ENCODE results near the gene ITFG1.
"Not testable (repeated sequence)": the region's sequence is repeated elsewhere in the genome, so short reads cannot be mapped to it uniquely, and the experiment has no call there.

ITFG1 gene

DNA sequence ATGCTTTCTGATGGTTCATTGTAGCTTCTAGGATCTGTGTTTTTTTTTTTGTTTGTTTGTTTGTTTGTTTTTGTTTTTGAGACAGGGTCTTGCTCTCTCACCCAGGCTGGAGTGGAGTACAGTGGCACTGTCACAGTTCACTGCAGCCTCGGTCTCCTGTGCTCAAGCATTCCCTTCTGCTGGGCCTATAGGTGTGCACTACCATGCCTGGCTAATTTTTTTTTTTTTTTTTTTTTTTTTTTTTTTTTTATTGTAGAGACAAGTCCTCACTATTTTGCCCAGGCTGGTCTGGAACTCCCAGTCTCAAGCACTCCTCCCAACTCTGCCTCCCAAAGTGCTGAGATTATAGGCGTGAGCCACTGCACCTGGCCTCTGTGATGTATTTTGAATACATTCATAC is 12.1 kb upstream of the ITFG1 start:
- not testable (repeated sequence) for DNase-seq

DNA sequence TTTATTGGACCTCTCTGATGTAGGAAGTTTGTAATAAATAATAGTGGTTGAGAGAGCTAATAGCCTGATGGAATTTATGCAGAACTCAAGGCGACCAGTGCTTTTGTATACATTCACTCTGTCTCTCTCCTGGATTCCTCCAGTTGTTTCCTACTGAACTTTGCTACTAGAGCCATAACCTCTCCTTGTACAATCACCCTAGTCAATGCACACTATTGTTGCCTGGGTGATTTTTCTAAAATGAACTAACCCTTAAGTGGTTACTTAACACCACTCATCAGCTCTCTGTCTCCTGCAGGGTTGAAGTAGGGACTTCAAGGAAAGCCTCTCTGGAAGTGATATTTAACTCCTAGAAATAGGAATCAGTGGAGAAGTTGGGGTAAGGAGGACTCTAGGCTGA is 9.9 kb upstream of the ITFG1 start:
- no peak for DNase-seq

DNA sequence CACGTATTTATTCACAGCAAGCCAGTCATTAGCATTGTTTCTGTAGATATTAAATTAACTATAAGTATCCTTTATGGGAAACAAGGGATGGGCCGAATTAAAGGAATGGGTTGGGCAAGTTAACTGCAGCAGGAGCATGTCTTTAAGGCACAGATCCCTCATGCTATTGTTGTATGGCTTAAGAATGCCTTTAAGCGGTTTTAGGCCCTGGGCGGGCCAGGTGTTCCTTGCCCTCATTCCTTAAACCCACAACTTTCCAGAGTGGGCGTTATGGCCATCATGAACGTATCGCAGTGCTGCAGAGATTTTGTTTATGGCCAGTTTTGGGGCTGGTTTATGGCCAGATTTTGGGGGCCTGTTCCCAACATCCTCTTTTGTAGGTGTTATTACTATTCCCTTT is 9.3 kb upstream of the ITFG1 start:
- DNase-seq: no peak

DNA sequence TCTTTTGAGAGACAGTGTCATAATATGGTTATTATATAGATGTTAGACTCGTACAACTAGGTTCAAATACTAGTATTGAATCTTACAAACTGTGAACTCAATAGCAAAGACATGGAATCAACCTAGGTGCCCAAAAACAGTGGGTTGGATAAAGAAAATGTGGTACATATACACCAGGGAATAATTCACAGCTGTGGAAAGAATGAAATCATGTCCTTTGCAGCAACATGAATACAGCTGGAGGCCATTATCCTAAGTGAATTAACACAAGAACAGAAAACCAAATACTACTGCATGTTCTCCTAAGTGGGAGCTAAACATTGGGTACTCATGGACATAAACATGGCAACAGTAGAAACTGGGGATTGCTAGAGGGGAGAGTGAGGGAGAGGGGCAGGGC is 8.4 kb upstream of the ITFG1 start:
- DNase-seq: no peak

DNA sequence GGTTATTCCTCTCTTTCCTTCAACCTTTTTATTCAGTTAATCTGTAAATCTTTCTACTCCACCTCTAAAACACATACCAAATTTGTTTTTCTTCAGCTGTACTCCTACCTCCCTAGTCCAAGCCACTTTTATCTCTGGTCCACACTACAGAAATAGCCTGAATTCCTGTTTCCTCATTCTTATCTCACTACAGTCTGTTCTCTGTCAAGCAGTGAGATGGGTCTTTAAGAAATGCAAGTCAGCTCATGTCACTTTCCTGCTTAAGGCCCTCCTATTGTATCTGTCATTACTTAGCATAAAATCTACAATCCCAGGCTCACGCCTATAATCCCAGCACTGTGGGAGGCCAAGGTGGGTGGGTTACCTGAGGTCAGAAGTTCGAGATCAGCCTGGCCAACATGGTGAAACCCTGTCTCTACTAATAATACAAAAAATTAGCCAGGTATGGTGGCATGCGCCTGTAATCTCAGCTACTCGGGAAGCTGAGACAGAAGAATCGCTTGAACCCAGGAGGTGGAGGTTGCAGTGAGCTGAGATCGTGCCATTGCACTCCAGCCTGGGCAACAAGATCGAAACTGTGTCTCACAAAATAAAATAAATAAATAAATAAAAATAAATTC is 7.3 kb upstream of the ITFG1 start:
- DNase-seq: not testable (repeated sequence)

DNA sequence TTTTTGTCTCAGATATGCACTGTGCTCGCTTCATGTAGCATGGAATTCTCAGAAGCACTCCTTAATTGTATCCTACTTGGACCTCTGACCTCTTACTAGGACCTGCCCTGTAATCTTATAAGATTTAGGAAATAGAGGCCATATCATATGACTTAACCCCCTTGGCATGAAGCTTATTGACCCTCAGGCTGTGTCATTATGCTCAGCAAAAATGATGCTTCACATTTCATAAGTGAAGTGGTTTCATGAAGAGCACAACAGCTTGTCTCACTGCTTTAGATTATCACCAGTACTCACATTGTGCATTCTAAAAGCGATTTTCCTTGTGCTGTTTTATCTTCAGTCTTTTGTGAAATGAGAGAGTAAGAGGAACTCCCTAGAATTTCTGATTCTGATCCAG is 6.6 kb upstream of the ITFG1 start:
- DNase-seq: no peak

DNA sequence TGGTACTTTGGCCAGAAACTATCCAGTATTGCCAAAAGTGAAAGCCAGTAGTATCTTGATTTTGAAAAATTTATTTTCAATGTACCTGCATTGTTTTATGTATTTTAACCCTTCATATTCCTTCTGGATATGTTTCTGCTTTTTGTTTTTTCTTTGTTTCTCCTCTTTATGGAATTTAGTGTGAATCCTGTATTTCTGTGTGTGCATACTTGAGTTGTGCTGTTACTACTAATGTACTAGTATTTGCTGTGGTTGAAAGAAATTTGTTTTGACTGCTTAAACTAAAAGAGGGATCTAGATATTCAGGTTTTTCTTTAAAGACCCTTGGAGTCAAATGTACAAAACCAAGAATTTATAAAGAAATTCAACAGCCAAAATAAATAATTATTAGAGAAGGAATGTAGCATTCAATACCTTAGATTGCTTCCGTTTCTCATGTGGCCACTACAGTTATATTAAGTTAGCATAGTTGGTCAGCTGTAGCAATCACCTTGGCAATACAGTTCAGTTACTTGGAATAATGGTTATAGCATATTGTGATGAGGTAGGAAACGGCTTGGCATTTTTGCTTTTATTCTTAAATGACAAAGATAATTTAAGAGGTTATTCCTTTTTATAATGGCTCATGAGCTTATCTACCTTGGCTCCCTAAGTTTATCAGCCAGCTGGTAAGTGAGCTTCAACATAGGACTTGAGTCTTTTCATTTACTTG is 5.2 kb upstream of the ITFG1 start:
- DNase-seq: no peak

DNA sequence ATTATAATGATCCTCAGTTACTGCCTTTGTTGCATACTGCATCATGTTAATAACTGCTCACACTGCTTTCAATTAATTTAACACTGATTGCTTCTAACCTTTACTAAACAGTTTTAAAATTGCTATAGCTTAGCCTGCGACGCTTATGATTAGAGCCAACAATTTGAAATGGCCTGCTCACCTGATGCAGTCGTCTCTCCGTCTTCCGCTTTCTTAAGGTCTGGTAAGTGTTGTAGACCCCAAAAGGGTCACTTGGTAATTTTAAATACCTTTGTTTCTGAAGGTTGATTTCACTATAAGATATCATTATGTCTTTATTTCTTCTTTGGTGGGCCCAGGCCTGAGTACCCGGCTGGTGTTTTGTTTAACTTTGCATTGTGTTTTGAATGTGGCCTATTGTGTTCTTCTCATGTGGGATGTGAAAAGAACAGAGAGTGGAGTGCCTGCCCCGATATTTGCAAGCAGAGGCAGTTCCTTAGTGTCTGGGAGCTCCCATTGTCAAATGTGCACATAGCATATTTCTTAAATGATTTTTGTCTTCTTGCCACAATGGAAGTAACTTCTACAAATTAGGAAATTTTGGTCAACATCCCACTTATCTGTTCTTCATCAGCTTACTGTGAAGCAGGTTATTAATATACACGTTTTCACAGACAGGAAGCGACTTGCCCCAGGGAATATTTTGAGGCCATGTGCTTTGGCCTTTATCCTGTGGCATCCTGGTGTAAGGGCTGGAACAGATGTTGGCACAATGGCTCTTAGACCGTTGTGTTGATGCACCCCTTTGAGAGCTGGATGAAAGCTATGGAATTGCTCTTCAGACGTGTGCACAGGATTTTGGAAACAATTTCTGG is 3.1 kb upstream of the ITFG1 start:
- DNase-seq: no peak

DNA sequence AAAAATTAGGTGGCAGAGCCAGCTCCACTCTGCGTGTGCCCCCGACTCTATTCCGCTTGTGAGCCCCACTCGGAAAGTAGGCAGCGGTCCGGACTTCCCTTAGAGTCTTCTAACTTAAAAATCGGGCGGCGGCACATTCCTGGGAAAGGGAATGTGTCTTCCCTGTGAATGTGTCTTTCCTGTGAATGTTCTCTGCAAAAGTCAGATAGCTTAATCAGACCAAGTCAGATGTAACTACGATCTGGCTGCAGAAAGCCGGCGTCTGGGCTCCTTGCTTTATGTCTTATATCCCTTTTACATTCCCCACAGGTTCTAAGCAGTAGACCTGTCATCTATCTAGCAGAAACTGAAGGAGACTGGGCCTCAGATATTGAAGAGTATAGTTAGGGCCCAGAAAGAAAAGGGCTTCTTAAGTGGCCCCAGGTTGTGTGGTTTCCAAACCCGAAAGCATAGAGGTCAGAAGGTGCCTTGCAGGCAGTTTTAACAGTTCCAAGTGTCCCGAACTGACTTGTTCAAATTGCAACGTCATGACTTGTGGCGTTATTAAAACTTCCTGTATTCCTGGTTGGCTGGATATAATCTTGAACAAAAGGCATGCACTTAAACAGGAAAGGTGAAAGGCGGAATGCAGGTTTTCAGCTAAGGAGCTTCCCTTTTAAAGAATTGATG is 869 bp upstream of the ITFG1 start:
- peak; percentile 15 to 31 for DNase-seq

DNA sequence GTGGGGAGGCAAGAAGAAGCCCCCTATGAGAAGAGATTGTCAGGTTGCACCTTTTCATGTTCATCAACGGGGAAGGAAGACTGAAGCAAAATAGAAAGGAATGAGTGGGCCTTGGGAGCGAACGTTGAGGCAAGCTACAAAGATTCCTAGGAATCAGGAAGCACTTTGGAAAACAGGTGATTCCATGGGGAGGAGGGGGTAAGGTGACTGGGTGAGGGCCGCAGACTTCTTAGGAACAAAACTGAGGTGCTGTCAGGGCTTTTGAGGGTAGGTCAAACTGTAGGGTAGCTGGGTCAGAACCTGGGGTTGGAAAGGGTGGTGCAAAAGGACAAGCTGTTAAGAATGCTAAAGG is 528 bp downstream of the ITFG1 start:
- no peak for DNase-seq

DNA sequence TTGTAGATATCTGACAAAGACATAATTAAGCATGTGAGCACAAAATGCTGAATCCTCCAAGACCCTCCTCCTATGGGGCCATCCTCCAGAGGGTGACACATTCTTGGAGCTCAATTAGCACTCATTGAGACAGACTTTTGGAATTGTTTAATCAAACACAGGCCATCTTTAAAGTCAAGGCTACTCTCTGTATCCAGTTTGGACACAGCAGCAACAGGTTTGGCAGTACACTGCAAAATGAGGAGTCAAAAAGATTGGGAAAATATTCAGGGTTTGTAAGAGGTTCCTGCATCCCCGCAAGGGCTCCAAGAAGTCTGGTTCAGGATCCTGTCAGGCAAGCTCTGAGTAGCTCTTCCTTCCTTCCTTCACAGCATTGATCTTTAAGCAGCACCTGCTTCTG is 1.3 kb downstream of the ITFG1 start:
- no peak for DNase-seq

DNA sequence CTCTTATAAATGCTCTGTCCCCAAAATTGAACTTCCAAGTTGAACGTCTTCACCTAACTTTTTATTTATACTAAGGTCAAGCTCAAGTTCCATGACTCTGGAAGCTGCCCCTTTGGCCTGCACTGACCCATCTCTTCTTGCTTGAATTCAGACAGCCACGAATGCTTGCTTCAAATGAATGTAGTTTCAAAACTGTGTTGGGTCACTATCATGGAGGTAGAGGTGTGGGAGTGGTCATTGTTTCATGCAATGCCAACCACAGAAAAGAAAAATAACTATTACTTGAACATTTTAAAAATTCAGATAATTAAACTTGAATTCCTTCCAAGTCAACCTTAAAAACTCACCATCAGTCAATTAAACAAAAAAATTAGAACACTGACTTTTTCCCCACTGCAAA is 2.5 kb downstream of the ITFG1 start:
- no peak for DNase-seq

DNA sequence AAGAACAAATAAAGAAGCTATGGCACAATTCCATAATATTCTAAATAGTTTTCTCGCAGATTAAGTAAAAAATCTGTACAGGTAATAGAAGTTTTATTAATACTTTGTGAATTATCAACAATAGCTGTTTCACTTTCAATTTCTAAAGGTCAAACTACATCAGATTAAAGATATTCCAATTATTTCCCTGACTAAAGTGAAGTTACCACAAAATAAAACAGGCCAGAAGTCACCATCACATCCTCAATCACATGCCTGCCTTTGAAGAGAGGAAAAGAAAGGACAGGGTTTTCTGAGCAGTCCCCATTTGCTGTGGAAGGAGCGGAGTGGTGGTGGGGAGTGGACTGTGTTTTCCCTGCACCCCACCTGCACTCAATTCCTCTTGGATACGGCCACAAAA is 11.1 kb downstream of the ITFG1 start:
- no peak for DNase-seq

DNA sequence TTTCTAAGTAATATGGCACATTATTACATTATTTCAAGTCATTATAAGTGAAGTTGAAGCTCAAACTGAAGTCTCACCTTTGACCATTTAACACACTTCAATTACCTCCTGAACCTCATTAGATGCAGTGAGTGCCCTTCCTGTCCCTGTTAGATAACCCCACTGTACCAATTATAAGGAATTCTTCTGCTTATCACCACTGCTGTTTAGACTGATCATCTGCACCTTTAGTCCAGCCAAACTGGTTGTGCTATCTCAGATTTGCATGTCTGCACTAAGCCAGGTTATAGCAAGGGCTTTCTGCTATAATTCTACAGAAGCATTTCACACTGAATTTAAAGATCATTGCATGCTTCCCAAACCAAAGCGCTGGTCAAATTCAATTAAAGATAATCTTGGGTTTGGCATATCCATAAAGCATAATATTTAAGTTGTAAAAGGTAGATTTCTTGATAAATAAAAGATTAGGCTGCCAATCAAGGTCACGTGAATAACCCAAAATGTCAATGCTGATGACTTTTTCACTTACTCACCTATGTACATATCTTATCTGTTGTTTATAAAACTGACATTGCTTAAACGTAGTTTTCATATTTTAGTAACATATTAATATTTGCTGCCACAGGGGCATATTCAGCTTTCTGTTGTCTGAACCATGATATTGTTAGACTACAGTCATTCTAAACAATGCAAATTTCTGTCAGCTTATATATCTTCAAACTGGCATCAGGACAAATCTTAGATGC is 11.9 kb downstream of the ITFG1 start:
- no peak for DNase-seq

DNA sequence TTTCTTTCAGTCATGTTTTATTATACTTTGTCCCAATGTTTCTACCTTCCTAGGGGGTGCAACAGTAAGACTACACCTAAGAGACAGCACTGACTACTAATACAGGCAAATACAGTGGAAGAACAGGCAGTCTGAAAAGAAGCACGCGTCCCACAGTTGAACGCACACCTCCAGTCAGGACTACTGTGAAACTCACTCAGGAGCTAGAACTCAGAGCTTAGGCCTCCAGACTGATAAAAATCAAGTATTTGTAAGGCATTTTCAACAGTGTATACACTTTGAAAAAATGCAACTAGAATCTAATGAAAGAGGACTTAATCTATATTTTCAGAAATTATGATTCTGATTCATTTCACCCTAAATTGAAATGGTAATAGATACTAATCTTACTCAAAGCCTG is 14.4 kb downstream of the ITFG1 start:
- no peak for DNase-seq

DNA sequence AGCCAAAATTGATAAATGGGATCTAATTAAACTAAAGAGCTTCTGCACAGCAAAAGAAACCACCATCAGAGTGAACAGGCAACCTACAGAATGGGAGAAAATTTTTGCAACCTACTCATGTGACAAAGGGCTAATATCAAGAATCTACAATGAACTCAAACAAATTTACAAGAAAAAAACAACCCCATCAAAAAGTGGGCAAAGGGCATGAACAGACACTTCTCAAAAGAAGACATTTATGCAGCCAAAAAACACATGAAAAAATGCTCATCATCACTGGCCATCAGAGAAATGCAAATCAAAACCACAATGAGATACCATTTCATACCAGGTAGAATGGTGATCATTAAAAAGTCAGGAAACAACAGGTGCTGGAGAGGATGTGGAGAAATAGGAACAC is 18.0 kb downstream of the ITFG1 start:
- not testable (repeated sequence) for DNase-seq

DNA sequence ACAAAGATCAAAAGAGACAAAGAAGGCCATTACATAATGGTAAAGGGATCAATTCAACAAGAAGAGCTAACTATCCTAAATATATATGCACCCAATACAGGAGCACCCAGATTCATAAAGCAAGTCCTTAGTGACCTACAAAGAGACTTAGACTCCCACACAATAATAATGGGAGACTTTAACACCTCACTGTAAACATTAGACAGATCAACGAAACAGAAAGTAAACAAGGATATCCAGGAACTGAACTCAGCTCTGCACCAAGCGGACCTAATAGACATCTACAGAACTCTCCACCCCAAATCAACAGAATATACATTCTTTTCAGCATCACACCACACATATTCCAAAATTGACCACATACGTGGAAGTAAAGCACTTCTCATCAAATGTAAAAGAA is 20.8 kb downstream of the ITFG1 start:
- DNase-seq: not testable (repeated sequence)

DNA sequence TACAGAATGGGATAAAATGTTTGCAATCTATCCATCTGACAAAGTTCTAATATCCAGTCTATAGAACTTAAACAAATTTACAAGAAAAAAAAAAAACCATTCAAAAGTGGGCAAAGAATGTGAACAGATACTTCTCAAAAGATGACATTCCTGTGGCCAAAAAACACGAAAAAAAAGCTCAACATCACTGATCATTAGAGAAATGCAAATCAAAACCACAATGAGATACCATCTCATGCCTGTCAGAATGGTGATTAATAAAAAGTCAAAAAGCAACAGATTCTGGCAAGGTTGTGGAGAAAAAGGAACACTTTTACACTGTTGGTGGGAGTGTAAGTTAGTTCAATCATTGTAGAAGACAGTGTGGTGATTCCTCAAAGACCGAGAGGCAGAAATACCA is 26.6 kb downstream of the ITFG1 start:
- not testable (repeated sequence) for DNase-seq

DNA sequence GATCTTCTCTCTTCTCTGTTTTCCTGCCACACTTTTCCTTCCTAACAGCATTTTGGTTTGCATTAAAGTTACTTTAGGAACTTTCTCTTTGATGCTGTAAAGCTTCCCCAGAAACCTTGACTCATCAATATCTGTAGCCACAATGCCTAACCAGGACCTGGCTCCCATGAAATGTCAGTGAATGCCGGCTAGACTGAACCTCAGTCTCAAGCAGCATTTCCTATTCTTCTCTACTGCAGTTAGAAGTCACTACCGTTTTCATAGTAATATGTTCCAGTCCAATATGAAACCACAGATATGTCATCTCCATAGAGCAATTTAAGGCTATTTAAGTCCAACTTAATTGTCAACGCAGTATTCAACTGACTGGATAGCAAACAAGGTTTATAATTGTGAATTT is 28.9 kb downstream of the ITFG1 start:
- DNase-seq: no peak

DNA sequence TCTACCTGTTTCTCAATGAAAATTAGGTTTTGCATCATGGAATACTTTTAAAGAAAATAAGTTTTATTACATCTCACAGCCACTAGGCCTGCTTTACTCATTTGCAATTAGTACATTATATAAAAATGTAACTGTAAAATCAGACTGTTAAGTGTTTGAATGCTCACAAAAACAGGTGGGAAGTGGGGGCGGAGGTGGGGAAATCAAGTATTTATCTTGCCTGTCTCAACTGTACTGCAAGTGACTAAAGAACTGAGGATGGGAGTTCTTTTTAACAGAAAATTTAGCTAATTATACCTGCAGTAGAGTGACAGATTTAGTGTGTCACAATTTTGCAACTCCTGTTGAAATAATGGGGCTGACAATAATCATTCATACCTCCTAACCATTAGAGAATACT is 34.1 kb downstream of the ITFG1 start:
- no peak for DNase-seq

DNA sequence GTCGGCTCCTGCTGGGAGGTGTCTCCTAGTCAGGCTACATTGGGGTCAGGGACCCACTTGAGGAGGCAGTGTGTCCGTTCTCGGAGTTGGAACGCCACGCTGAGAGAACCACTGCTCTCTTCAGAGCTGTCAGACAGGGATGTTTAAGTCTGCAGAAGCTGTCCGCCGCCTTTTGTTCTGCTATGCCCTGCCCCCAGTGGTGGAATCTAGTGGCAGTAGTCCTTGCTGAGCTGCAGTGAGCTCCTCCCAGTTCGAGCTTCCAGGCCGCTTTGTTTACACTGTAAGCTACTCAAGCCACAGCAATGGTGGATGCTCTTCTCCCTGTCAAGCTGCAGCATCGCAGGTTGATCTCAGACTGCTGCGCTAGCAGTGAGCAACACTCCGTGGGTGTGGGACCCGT is 36.0 kb downstream of the ITFG1 start:
- DNase-seq: no peak

DNA sequence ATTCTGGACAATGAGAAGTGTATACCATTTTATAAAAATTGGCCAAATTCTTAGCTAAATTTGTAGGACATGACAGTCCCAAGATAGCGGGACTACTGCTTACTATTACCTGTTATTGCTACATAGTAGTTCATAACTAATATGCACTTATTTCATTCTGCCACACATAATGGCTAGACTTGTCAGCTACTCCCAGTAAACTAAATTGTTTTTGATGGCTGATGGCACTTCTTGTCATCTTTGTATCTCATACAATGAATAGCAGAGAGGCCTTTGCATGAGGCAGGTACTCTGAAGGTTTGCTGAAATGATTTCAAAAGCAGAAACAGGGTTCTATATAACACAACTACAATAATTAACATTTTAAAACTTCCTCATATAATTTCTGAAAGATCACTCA is 44.0 kb downstream of the ITFG1 start:
- DNase-seq: no peak

DNA sequence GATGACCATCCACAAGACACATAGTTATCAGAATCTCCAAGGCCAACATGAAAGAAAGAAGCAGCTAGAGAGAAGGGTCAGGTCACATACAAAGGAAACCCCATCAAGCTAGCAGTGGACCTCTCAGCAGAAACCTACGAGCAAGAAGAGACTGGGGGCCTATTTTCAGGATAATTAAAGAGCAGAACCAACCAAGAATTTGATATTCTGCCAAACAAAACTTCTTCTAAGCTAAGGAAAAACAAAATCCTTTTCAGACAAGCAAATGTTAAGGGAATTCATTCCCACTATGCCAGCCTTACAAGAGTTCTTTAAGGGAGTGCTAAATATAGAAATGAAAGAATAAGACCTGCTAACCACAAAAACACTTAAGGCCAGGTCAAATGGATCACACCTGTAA is 47.8 kb downstream of the ITFG1 start:
- DNase-seq: no peak
